CD4-positive, CD25-positive, alpha-beta regulatory T cell (primary cell): ENCODE data around the gene OR5AK2. TPM values are rescaled to one million over a fixed set of nuclear protein-coding genes. Genes with fewer than 3 reads are reported as not detected.
"Not testable (repeated sequence)": the region's sequence is repeated elsewhere in the genome, so short reads cannot be mapped to it uniquely, and the experiment has no call there.

Experiments
- ATAC-seq, 2 donors: fragments of 150-1000 bp; cut with Tn5 transposase; one replicate each; pipeline ENCODE4 v1.10.0; 2021; ENCODE audit warnings: low read depth in 2 of 2, moderate number of reproducible peaks in 2 of 2, moderate library complexity in 1 of 2
- DNase-seq, 3 donors: peaks; one replicate each; pipeline versions ENCODE4 v3.0.0 to v3.0.0-alpha.2; 2012 to 2022; ENCODE audit warnings: mixed read lengths in 1 of 3
- H3K27ac ChIP-seq: one replicate; pipeline ENCODE4 v1.7.0; 2013; ENCODE audit warnings: mild to moderate bottlenecking, low read length; ENCODE audit not compliant: insufficient read depth, poor library complexity, severe bottlenecking
- H3K27me3 ChIP-seq: one replicate; pipeline ENCODE4 v1.7.0; 2013; ENCODE audit warnings: low read length; ENCODE audit not compliant: control insufficient read depth, insufficient read depth
- H3K36me3 ChIP-seq: one replicate; pipeline ENCODE4 v1.7.0; 2013; ENCODE audit warnings: mild to moderate bottlenecking, low read length, moderate library complexity; ENCODE audit not compliant: control insufficient read depth, insufficient read depth
- H3K4me1 ChIP-seq: 2 replicates; pipeline ENCODE4 v1.7.0; 2013; ENCODE audit warnings: mild to moderate bottlenecking, low read length; ENCODE audit not compliant: insufficient read depth, control insufficient read depth, poor library complexity, severe bottlenecking
- H3K4me3 ChIP-seq: one replicate; pipeline ENCODE4 v1.7.0; 2013; ENCODE audit warnings: low read depth, mild to moderate bottlenecking, low read length, moderate library complexity
- H3K9me3 ChIP-seq, 2 experiments: 1 replicate in 1 of 2; 2 replicates in 1 of 2; pipeline ENCODE4 v1.7.0; 2013; ENCODE audit warnings: low read length in 2 of 2, mild to moderate bottlenecking in 1 of 2, moderate library complexity in 1 of 2; ENCODE audit not compliant: control insufficient read depth in 2 of 2
- H3K27ac Mint-ChIP-seq, 3 donors: one replicate each; pipeline ENCODE4 v1.8.0; 2020 to 2022; ENCODE audit warnings: mild to moderate bottlenecking in 3 of 3, mixed read lengths in 3 of 3, moderate library complexity in 2 of 3
- H3K27me3 Mint-ChIP-seq: one replicate; pipeline ENCODE4 v1.8.0; 2022; ENCODE audit warnings: mild to moderate bottlenecking, mixed read lengths
- H3K36me3 Mint-ChIP-seq: one replicate; pipeline ENCODE4 v1.8.0; 2020; ENCODE audit warnings: mixed read lengths
- H3K4me1 Mint-ChIP-seq, 4 donors: one replicate each; pipeline ENCODE4 v1.8.0; 2020 to 2022; ENCODE audit warnings: mixed read lengths in 4 of 4, mild to moderate bottlenecking in 1 of 4
- H3K4me3 Mint-ChIP-seq, 4 donors: one replicate each; pipeline ENCODE4 v1.8.0; 2020 to 2022; ENCODE audit warnings: mild to moderate bottlenecking in 4 of 4, mixed read lengths in 4 of 4, moderate library complexity in 3 of 4
- H3K9me3 Mint-ChIP-seq, 7 donors: one replicate each; pipeline ENCODE4 v1.8.0; 2020 to 2022; ENCODE audit warnings: mixed read lengths in 7 of 7, mild to moderate bottlenecking in 3 of 7, moderate library complexity in 2 of 7
- polyA plus RNA-seq, 4 donors: library from polyadenylated mRNA; unstranded; fragments of 300-500 nt; fragmentation: Illumina TruSeq; gene quantifications; one replicate each; pipeline ENCODE4 v1.2.3, GENCODE V29; 2021
- total RNA-seq: library from RNA; stranded (reverse); gene quantifications from one replicate; pipeline ENCODE4 v1.2.3, GENCODE V29; 2022

OR5AK2 gene, protein sequence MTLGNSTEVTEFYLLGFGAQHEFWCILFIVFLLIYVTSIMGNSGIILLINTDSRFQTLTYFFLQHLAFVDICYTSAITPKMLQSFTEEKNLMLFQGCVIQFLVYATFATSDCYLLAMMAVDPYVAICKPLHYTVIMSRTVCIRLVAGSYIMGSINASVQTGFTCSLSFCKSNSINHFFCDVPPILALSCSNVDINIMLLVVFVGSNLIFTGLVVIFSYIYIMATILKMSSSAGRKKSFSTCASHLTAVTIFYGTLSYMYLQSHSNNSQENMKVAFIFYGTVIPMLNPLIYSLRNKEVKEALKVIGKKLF
- total RNA-seq: not detected
- not detected for polyA plus RNA-seq

DNA sequence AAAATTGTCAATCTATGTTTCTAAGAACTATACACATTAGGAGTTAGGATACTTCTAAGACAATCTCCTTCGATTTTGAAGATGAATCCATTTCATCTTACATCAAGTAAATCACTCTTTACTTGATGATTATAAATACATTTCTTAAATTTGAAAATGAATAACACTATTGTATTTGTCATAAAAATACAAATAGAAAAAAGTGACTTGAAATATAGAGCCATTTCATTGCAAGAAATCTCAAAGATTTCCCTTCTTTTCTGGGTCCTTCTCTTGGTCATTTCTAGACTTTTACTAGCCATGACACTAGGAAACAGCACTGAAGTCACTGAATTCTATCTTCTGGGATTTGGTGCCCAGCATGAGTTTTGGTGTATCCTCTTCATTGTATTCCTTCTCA is at the start of gene OR5AK2:
TSS of gene OR5AK2 (plus strand) at position 301 of the 400 bp plus-strand sequence. CDS start at position 301, 0 bp downstream.
- Histone ChIP-seq H3K27me3 (no peaks in the 10 kb centered on the region), H3K27ac (no peak within 1 kb of the TSS), H3K4me3 (no peak within 1 kb of the TSS), H3K36me3 (no peaks in the 10 kb centered on the region), H3K9me3 (no peaks in the 10 kb centered on the region), H3K4me1 (no peaks in the 10 kb centered on the region)
- Mint-ChIP-seq H3K4me1 (no peaks in the 10 kb centered on the region), H3K4me3 (no peak within 1 kb of the TSS), H3K9me3 (peaks cover 0 to 23% (median 7%) of the 10 kb centered on the region in 7 donors), H3K36me3 (no peaks in the 10 kb centered on the region), H3K27me3 (no peaks in the 10 kb centered on the region), H3K27ac (no peak within 1 kb of the TSS)
- DNase-seq (no peak), ATAC-seq (no peak)

- H3K27me3 Mint-ChIP-seq, ATAC-seq, H3K27me3 ChIP-seq, H3K4me3 ChIP-seq, H3K9me3 ChIP-seq, H3K27ac ChIP-seq, H3K36me3 Mint-ChIP-seq, H3K4me1 Mint-ChIP-seq, H3K4me1 ChIP-seq, H3K27ac Mint-ChIP-seq, H3K36me3 ChIP-seq, H3K4me3 Mint-ChIP-seq, DNase-seq: not testable (repeated sequence)
- H3K9me3 Mint-ChIP-seq: peaks cover 4 to 27% (median 9%) of the 10 kb centered on the region in 7 donors
Measured at GRCh38 chr11:56945526-56945925, 43.2 kb upstream of the OR5AK2 start.

DNA sequence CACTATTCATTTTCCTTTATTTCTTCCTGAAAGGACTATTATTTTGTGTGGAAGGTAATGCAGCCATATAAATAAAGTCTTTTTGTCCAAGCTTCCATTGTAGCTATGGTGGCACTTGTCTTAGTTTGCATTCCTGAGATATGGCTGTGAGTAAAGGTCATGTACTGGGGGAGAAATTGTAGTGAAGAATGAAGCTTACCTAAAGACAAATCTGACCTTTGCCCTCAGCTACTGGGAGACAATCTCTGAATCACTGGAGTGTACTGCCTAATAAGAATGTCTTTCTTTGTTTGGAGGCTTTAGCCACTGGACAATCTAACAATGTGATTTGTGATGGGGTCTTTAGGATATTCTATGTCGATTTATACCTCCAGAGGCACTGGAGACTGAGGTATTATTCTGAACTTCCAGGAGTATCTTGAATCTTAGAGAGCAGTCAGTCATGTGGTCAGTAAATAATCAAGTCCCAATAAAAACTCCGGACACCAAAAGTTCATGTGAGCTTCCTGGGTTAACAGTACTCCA is 39.7 kb upstream of the OR5AK2 start:
- Histone ChIP-seq H3K36me3 (no peaks in the 10 kb centered on the region), H3K4me3 (no peak overlapping the region), H3K27ac (no peak overlapping the region), H3K9me3 (no peaks in the 10 kb centered on the region), H3K27me3 (no peaks in the 10 kb centered on the region), H3K4me1 (no peaks in the 10 kb centered on the region)
- H3K4me3 Mint-ChIP-seq: no peak overlapping the region
- ATAC-seq: no peak
- no peaks in the 10 kb centered on the region for H3K27me3 Mint-ChIP-seq
- no peak overlapping the region for H3K27ac Mint-ChIP-seq
- no peaks in the 10 kb centered on the region for H3K4me1 Mint-ChIP-seq
- no peaks in the 10 kb centered on the region for H3K36me3 Mint-ChIP-seq
- no peak for DNase-seq
- peaks cover 5 to 58% (median 21%) of the 10 kb centered on the region in 7 donors for H3K9me3 Mint-ChIP-seq

DNA sequence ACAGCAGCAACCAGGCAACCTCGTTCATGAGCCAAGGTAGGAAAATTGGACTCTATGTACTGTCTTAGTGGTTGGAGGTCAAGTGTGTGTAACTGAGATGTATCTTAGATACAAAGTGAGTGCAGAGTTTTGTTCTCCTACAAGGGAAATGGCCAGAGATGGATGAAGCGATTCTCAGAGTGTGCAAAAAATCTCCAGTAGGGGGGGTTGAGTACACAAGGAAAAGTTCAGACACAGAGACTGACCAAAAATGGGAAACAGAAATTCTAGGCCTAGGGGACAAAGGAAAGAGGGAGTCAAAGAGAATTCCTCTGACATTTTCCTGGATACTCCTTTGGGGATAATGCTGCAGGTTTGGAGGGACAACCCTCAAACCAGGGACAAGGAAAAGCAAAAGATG is 38.2 kb upstream of the OR5AK2 start:
- H3K4me1 ChIP-seq: no peaks in the 10 kb centered on the region
- no peak overlapping the region for H3K4me3 Mint-ChIP-seq
- no peaks in the 10 kb centered on the region for H3K36me3 Mint-ChIP-seq
- no peak overlapping the region for H3K27ac Mint-ChIP-seq
- no peaks in the 10 kb centered on the region for H3K9me3 ChIP-seq
- no peaks in the 10 kb centered on the region for H3K27me3 ChIP-seq
- no peaks in the 10 kb centered on the region for H3K4me1 Mint-ChIP-seq
- H3K4me3 ChIP-seq: no peak overlapping the region
- H3K36me3 ChIP-seq: no peaks in the 10 kb centered on the region
- H3K27ac ChIP-seq: no peak overlapping the region
- peaks cover 5 to 53% (median 21%) of the 10 kb centered on the region in 7 donors for H3K9me3 Mint-ChIP-seq
- ATAC-seq (no peak), DNase-seq (no peak)
- H3K27me3 Mint-ChIP-seq: no peaks in the 10 kb centered on the region

DNA sequence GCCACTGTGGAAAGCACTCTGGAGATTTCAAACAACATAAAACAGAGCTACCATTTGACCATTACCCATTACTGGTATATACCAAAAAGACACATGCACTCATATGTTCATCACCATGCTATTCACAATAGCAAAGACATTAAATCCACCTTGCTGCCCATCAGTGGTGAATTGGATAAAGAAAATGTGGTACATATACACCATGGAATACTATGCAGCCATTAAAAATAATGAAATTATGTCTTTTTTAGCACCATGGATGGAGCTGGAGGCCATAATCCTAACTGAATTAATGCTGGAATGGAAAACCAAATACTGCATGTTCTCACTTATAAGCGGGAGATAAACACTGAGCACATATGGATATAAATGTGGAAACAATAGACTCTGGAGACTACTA is 34.8 kb upstream of the OR5AK2 start:
- H3K4me3 Mint-ChIP-seq, H3K36me3 Mint-ChIP-seq, H3K4me1 Mint-ChIP-seq, H3K9me3 ChIP-seq, H3K4me1 ChIP-seq, H3K27ac ChIP-seq, H3K4me3 ChIP-seq, H3K27ac Mint-ChIP-seq, H3K36me3 ChIP-seq, H3K27me3 ChIP-seq, DNase-seq, H3K27me3 Mint-ChIP-seq, ATAC-seq: not testable (repeated sequence)
- peaks cover 0 to 46% (median 12%) of the 10 kb centered on the region in 7 donors for H3K9me3 Mint-ChIP-seq

GRCh38 chr11:56961609-56962008 is 27.1 kb upstream of the OR5AK2 start:
- no peaks in the 10 kb centered on the region for H3K36me3 ChIP-seq
- H3K4me3 Mint-ChIP-seq: no peak overlapping the region
- DNase-seq (no peak), ATAC-seq (no peak)
- H3K27me3 ChIP-seq: no peaks in the 10 kb centered on the region
- no peaks in the 10 kb centered on the region for H3K9me3 ChIP-seq
- no peaks in the 10 kb centered on the region for H3K4me1 Mint-ChIP-seq
- H3K4me3 ChIP-seq: no peak overlapping the region
- no peak overlapping the region for H3K27ac ChIP-seq
- H3K36me3 Mint-ChIP-seq: no peaks in the 10 kb centered on the region
- peaks cover 0 to 9% (median 3%) of the 10 kb centered on the region in 7 donors for H3K9me3 Mint-ChIP-seq
- H3K27me3 Mint-ChIP-seq: no peaks in the 10 kb centered on the region
- H3K27ac Mint-ChIP-seq: no peak overlapping the region
- H3K4me1 ChIP-seq: no peaks in the 10 kb centered on the region

DNA sequence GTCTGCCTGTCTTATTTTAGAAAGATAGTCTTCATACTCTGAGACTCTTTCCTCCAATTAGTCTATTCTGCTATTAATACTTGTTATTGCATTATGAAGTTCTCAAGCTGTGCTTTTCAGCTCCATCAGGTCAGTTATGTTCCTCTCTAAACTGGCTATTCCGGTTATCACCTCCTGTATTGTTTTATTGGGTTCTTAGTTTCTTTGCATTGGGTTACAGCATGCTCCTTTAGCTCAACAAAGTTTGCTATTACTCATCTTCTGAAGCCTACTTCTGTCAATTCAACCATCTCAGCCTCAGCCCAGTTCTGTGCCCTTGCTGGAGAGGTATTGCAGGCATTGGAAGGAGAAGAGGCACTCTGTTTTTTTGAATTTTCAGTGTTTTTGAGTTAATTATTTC is 21.0 kb upstream of the OR5AK2 start:
- Histone ChIP-seq H3K27me3 (no peaks in the 10 kb centered on the region), H3K4me1 (no peaks in the 10 kb centered on the region), H3K9me3 (peaks cover 0 to 5% of the 10 kb centered on the region in 2 experiments), H3K4me3 (no peak overlapping the region), H3K27ac (no peak overlapping the region), H3K36me3 (no peaks in the 10 kb centered on the region)
- Mint-ChIP-seq H3K36me3 (no peaks in the 10 kb centered on the region), H3K4me3 (no peak overlapping the region), H3K4me1 (no peaks in the 10 kb centered on the region), H3K27ac (no peak overlapping the region), H3K27me3 (no peaks in the 10 kb centered on the region), H3K9me3 (peaks cover 0 to 17% (median 4%) of the 10 kb centered on the region in 7 donors)
- no peak for ATAC-seq
- DNase-seq: no peak

- Mint-ChIP-seq H3K27me3 (no peaks in the 10 kb centered on the region), H3K9me3 (peaks cover 0 to 17% (median 3%) of the 10 kb centered on the region in 7 donors), H3K36me3 (no peaks in the 10 kb centered on the region), H3K27ac (no peak overlapping the region), H3K4me3 (no peak overlapping the region), H3K4me1 (no peaks in the 10 kb centered on the region)
- Histone ChIP-seq H3K36me3 (no peaks in the 10 kb centered on the region), H3K27ac (no peak overlapping the region), H3K4me1 (no peaks in the 10 kb centered on the region), H3K9me3 (peaks cover 0 to 5% of the 10 kb centered on the region in 2 experiments), H3K4me3 (no peak overlapping the region), H3K27me3 (no peaks in the 10 kb centered on the region)
- ATAC-seq: no peak
- no peak for DNase-seq
Measured at GRCh38 chr11:56968524-56968923, 20.2 kb upstream of the OR5AK2 start.
